ENCODE results near the gene USP17L24. TPM values are rescaled to one million over a fixed set of nuclear protein-coding genes. Genes with fewer than 3 reads are reported as not detected.
"Not testable (repeated sequence)": the region's sequence is repeated elsewhere in the genome, so short reads cannot be mapped to it uniquely, and the experiment has no call there.

USP17L24 gene
- total RNA-seq, 1 experiment from 2014 or later: not detected

DNA sequence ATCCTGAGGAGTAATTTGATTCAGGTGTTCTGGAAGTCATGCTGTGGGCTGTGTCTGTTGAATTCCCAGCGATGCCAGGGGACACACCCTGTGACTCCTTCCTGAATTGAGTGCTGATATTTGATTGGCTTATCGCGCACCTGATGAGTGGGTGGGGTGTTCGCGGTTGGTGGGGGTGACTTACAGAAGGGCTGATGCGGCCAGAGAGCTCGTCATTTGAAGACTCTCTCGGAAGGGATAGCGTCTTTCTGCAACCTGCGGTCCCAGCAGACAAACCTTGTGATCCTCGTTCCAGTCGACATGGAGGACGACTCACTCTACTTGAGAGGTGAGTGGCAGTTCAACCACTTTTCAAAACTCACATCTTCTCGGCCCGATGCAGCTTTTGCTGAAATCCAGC is 4.6 kb downstream of the USP17L24 start, which contains the start of gene USP17L25:
USP17L25 (plus strand) TSS at position 301 of the 400 bp plus-strand sequence; CDS start at position 301, 0 bp downstream.
- H3K4me2 ChIP-seq (ENCODE audit: insufficient read depth, insufficient read length, low read length); H4K5ac ChIP-seq (ENCODE audit: insufficient read length, low read depth, low read length); H3K27ac Mint-ChIP-seq; H3K4me1 ChIP-seq (ENCODE audit: insufficient read depth, low read length); H3K9me3 ChIP-seq (ENCODE audit: control insufficient read depth, low read depth, low read length); H3K27me3 ChIP-seq (ENCODE audit: insufficient read depth, low read length); H4K91ac ChIP-seq (ENCODE audit: insufficient read length, low read depth, low read length); H3K14ac ChIP-seq (ENCODE audit: insufficient read depth, low read length); H3K23ac ChIP-seq (ENCODE audit: insufficient read length, low read depth, low read length); H3K27ac ChIP-seq (ENCODE audit: insufficient read length, low read depth, low read length); H3K9ac ChIP-seq (ENCODE audit: extremely low read depth, insufficient read length, low read length); H2BK120ac ChIP-seq (ENCODE audit: low read depth, low read length, poor library complexity, severe bottlenecking); DNase-seq; H3K4me1 Mint-ChIP-seq; H3K18ac ChIP-seq (ENCODE audit: insufficient read length, low read depth, low read length); H3K23me2 ChIP-seq (ENCODE audit: insufficient read length, low read depth, low read length, poor library complexity, severe bottlenecking); H2AFZ ChIP-seq (ENCODE audit: low read length); H4K20me1 ChIP-seq (ENCODE audit: control insufficient read depth, insufficient read depth, insufficient read length); H2BK20ac ChIP-seq (ENCODE audit: low read depth, low read length, poor library complexity, severe bottlenecking); H2BK12ac ChIP-seq (ENCODE audit: insufficient read length, low read depth, low read length); H2BK15ac ChIP-seq (ENCODE audit: low read depth, low read length); H4K8ac ChIP-seq (replicated peaks; ENCODE audit: insufficient read length, low read depth, low read length); H3K56ac ChIP-seq (ENCODE audit: insufficient read length, low read depth, low read length); H3K4ac ChIP-seq (ENCODE audit: low read depth, low read length); H3K27me3 Mint-ChIP-seq (ENCODE audit: low read depth); H3K79me2 ChIP-seq (ENCODE audit: insufficient read depth, low read length); H3K9me3 Mint-ChIP-seq; H2BK5ac ChIP-seq (ENCODE audit: insufficient read length, low read length); H3K36me3 Mint-ChIP-seq (ENCODE audit: insufficient read depth in 1 of 3, low read depth in 3 of 3); H3K79me1 ChIP-seq (ENCODE audit: insufficient read depth, low read depth, low read length, poor library complexity, severe bottlenecking); H3K4me3 Mint-ChIP-seq; H2AK5ac ChIP-seq (ENCODE audit: insufficient read length, low read length); H3T11ph ChIP-seq (ENCODE audit: low read length): not testable (repeated sequence)
- no CpG with 5 or more reads among the region's 15 CpGs for WGBS (ENCODE audit: extremely low coverage, insufficient read length, low lambda C conversion rate)

- not testable (repeated sequence) for H2BK20ac ChIP-seq (ENCODE audit: low read depth, low read length, poor library complexity, severe bottlenecking); H3K56ac ChIP-seq (ENCODE audit: insufficient read length, low read depth, low read length); H2BK5ac ChIP-seq (ENCODE audit: insufficient read length, low read length); H3T11ph ChIP-seq (ENCODE audit: low read length); DNase-seq; H3K4me2 ChIP-seq (ENCODE audit: insufficient read depth, insufficient read length, low read length); H3K36me3 Mint-ChIP-seq (ENCODE audit: insufficient read depth in 1 of 3, low read depth in 3 of 3); H3K27me3 Mint-ChIP-seq (ENCODE audit: low read depth); H3K4ac ChIP-seq (ENCODE audit: low read depth, low read length); H3K79me1 ChIP-seq (ENCODE audit: insufficient read depth, low read depth, low read length, poor library complexity, severe bottlenecking); H3K23ac ChIP-seq (ENCODE audit: insufficient read length, low read depth, low read length); H3K4me3 Mint-ChIP-seq; H3K79me2 ChIP-seq (ENCODE audit: insufficient read depth, low read length); H3K4me1 Mint-ChIP-seq; H4K8ac ChIP-seq (replicated peaks; ENCODE audit: insufficient read length, low read depth, low read length); H2AK5ac ChIP-seq (ENCODE audit: insufficient read length, low read length); H3K23me2 ChIP-seq (ENCODE audit: insufficient read length, low read depth, low read length, poor library complexity, severe bottlenecking); H3K9me3 ChIP-seq (ENCODE audit: control insufficient read depth, low read depth, low read length); H3K14ac ChIP-seq (ENCODE audit: insufficient read depth, low read length); H3K27ac Mint-ChIP-seq; H4K20me1 ChIP-seq (ENCODE audit: control insufficient read depth, insufficient read depth, insufficient read length); H3K9me3 Mint-ChIP-seq; H2BK12ac ChIP-seq (ENCODE audit: insufficient read length, low read depth, low read length); H4K5ac ChIP-seq (ENCODE audit: insufficient read length, low read depth, low read length); H3K18ac ChIP-seq (ENCODE audit: insufficient read length, low read depth, low read length); H3K9ac ChIP-seq (ENCODE audit: extremely low read depth, insufficient read length, low read length); H2BK15ac ChIP-seq (ENCODE audit: low read depth, low read length); H2AFZ ChIP-seq (ENCODE audit: low read length); H3K4me1 ChIP-seq (ENCODE audit: insufficient read depth, low read length); H2BK120ac ChIP-seq (ENCODE audit: low read depth, low read length, poor library complexity, severe bottlenecking); H4K91ac ChIP-seq (ENCODE audit: insufficient read length, low read depth, low read length); H3K27me3 ChIP-seq (ENCODE audit: insufficient read depth, low read length); H3K27ac ChIP-seq (ENCODE audit: insufficient read length, low read depth, low read length)
- no CpG with 5 or more reads among the region's 15 CpGs for WGBS (ENCODE audit: extremely low coverage, insufficient read length, low lambda C conversion rate)
Observed at GRCh38 chr4:9334358-9334757, 9.4 kb downstream of the USP17L24 start, which contains the start of gene USP17L26. USP17L26 (plus strand) TSS chr4:9334658; CDS start chr4:9334658, 0 bp downstream.

All from H9 (cell line).